K562 (cell line): ENCODE results near the gene NRCAM. TPM values are rescaled to one million over a fixed set of nuclear protein-coding genes. Genes with fewer than 3 reads are reported as not detected.

ENCODE experiments used
- ATAC-seq: fragments of 200-7000 bp; cut with Tn5 transposase; 3 replicates; pipeline ENCODE4 v1.9.1; 2020; ENCODE audit warnings: moderate library complexity
- BruUV-seq: library from RNA; stranded (reverse); fragments of 400-500 nt; replicated peaks from 2 replicates; lab custom pipeline; 2021; lab: Mats Ljungman, UMichigan
- CTCF ChIA-PET: fragments of 300-600 bp; formaldehyde crosslinking; extraction: SDS; loops from one replicate; lab custom pipeline; 2021; ENCODE audit warnings: low intra/inter-chr PET ratio; lab: Yijun Ruan, JAX
- POLR2A ChIA-PET: fragments of 300-600, 350-650 bp; sonication (Branson Sonifier 250); formaldehyde crosslinking; extraction: SDS; loops from one replicate; lab custom pipeline; 2021; ENCODE audit warnings: antibody characterized with exemption, inconsistent platforms; lab: Yijun Ruan, JAX
- DNase-seq, 4 experiments: peaks; one replicate each; pipeline versions ENCODE4 v3.0.0 to v3.0.0-alpha.2; 2011 to 2018; ENCODE audit warnings: low spot score in 3 of 4, mixed read lengths in 3 of 4; ENCODE audit errors: extremely low read depth in 1 of 4
- FAIRE-seq: peaks from 2 replicates; lab custom pipeline; 2011; peaks lifted over from hg19 to GRCh38; lab: Jason Lieb, UNC
- H2AFZ ChIP-seq: 2 replicates; pipeline ENCODE4 v1.6.0; 2011; ENCODE audit warnings: low read depth, low read length, control low read depth, inconsistent platforms
- H3K27ac ChIP-seq: fragments of 200-600 bp; 3 replicates; pipeline ENCODE4 v1.8.0; 2011; ENCODE audit warnings: low read depth, mild to moderate bottlenecking, control low read depth, inconsistent platforms, low read length, moderate library complexity, mixed read lengths; ENCODE audit errors: extremely low read depth
- H3K27me3 ChIP-seq, 2 experiments: fragments of 300-600 bp in 1 of 2; 2 replicates in 1 of 2; 3 replicates in 1 of 2; pipeline versions ENCODE4 v1.6.0 to v1.8.0; 2011; ENCODE audit warnings: inconsistent platforms in 2 of 2, low read length in 2 of 2, mild to moderate bottlenecking in 1 of 2, mixed read lengths in 1 of 2, moderate library complexity in 1 of 2; ENCODE audit not compliant: control insufficient read depth in 2 of 2, insufficient read depth in 2 of 2
- H3K36me3 ChIP-seq: fragments of 300-600 bp; 3 replicates; pipeline ENCODE4 v1.8.0; 2011; ENCODE audit warnings: mild to moderate bottlenecking, low read length, inconsistent platforms; ENCODE audit not compliant: control insufficient read depth, insufficient read depth
- H3K4me1 ChIP-seq, 2 experiments: fragments of 200-600 bp in 1 of 2; replicated peaks in 1 of 2; 2 replicates in 1 of 2; 3 replicates in 1 of 2; pipeline versions ENCODE4 v1.5.1 to v1.8.0; 2011; ENCODE audit warnings: inconsistent platforms in 2 of 2, low read length in 2 of 2, mild to moderate bottlenecking in 1 of 2, mixed read lengths in 1 of 2, moderate library complexity in 1 of 2; ENCODE audit not compliant: control insufficient read depth in 2 of 2, insufficient read depth in 2 of 2
- H3K4me2 ChIP-seq: 2 replicates; pipeline ENCODE4 v1.6.1; 2011; ENCODE audit warnings: low read length, control low read depth, inconsistent platforms, mixed read lengths; ENCODE audit not compliant: insufficient read depth
- H3K4me3 ChIP-seq: fragments of 200-600 bp; sonication (generic), shearing (Covaris generic); 2 replicates; pipeline ENCODE4 v1.5.1; 2016; ENCODE audit warnings: control low read depth, inconsistent platforms
- H3K79me2 ChIP-seq: fragments of 200-600 bp; 3 replicates; pipeline ENCODE4 v1.8.0; 2011; ENCODE audit warnings: low read length, inconsistent platforms; ENCODE audit not compliant: control insufficient read depth, insufficient read depth
- H3K9ac ChIP-seq, 2 experiments: 2 replicates each; pipeline versions ENCODE4 v1.6.0 to v1.6.1; 2011; ENCODE audit warnings: low read depth in 2 of 2, low read length in 2 of 2, control low read depth in 1 of 2, inconsistent platforms in 1 of 2, mild to moderate bottlenecking in 1 of 2, mixed read lengths in 1 of 2; ENCODE audit not compliant: insufficient read depth in 1 of 2
- H3K9me1 ChIP-seq: one replicate; pipeline ENCODE4 v1.6.0; 2011; ENCODE audit warnings: inconsistent platforms, mild to moderate bottlenecking, low read length, moderate library complexity; ENCODE audit not compliant: control insufficient read depth, insufficient read depth
- H3K9me3 ChIP-seq: replicated peaks from 2 replicates; pipeline ENCODE4 v1.5.1; 2011; ENCODE audit warnings: low read depth, low read length, inconsistent platforms; ENCODE audit not compliant: control insufficient read depth, insufficient read depth
- H4K20me1 ChIP-seq: replicated peaks from 2 replicates; pipeline ENCODE4 v1.6.1; 2011; ENCODE audit warnings: low read length, inconsistent platforms, mixed read lengths; ENCODE audit not compliant: control insufficient read depth, insufficient read depth
- BMI1 ChIP-seq: fragments of 150-350 bp; IDR thresholded peaks from 2 replicates; pipeline ENCODE4 v1.6.1; 2014; ENCODE audit warnings: low read length
- CHD1 ChIP-seq: fragments of 200-600 bp; sonication (generic); IDR thresholded peaks from one replicate; pipeline ENCODE4 v1.6.1; 2012; ENCODE audit warnings: mild to moderate bottlenecking, moderate library complexity, low read length, inconsistent platforms
- DMBX1 ChIP-seq: fragments of 250-450 bp; sonication (Bioruptor Pico); IDR thresholded peaks from 2 replicates; pipeline ENCODE4 v1.8.0; 2022; ENCODE audit warnings: inconsistent platforms, mild to moderate bottlenecking, moderate library complexity, borderline replicate concordance
- EGR1 ChIP-seq: fragments of 450-650 bp; conservative IDR thresholded peaks from 2 replicates; pipeline ENCODE4 v1.6.1; 2017; ENCODE audit warnings: mild to moderate bottlenecking
- GTF2B ChIP-seq: IDR thresholded peaks from 2 replicates; pipeline ENCODE4 v1.6.1; 2011; ENCODE audit not compliant: insufficient read length; ENCODE audit errors: extremely low read depth
- HSF4 ChIP-seq: fragments of 250-450 bp; sonication (Bioruptor Pico); IDR thresholded peaks from 2 replicates; pipeline ENCODE4 v2.1.2; 2022; ENCODE audit warnings: mild to moderate bottlenecking, moderate library complexity, borderline replicate concordance
- PCBP1 ChIP-seq: fragments of 200-400 bp; formaldehyde crosslinking; IDR thresholded peaks from 2 replicates; pipeline ENCODE4 v1.6.1; 2018; ENCODE audit warnings: mild to moderate bottlenecking, low read depth, low read length; ENCODE audit not compliant: poor library complexity, severe bottlenecking
- POLR3G ChIP-seq: IDR thresholded peaks from 2 replicates; pipeline ENCODE4 v1.6.1; 2011; ENCODE audit not compliant: insufficient read length, insufficient replicate concordance; ENCODE audit errors: extremely low read depth
- PURB ChIP-seq: sonication (generic); formaldehyde crosslinking; IDR thresholded peaks from 2 replicates; pipeline ENCODE4 v1.9.0; 2021; ENCODE audit warnings: low read depth, mild to moderate bottlenecking, missing genetic modification reagents
- RNF2 ChIP-seq: sonication (generic); IDR thresholded peaks from 2 replicates; pipeline ENCODE4 v1.6.1; 2016
- SMAD2 ChIP-seq: fragments of 150-350 bp; IDR thresholded peaks from 2 replicates; pipeline ENCODE4 v1.6.1; 2014; ENCODE audit warnings: low read depth, mild to moderate bottlenecking, low read length
- SMARCE1 ChIP-seq: fragments of 450-650 bp; IDR thresholded peaks from 2 replicates; pipeline ENCODE4 v1.7.1; 2016; ENCODE audit warnings: mild to moderate bottlenecking
- SP1 ChIP-seq: sonication (generic); formaldehyde crosslinking; IDR thresholded peaks from 2 replicates; pipeline ENCODE4 v1.8.1; 2022; ENCODE audit warnings: mild to moderate bottlenecking, missing genetic modification reagents
- SREBF1 ChIP-seq: fragments of 150-350 bp; IDR thresholded peaks from 2 replicates; pipeline ENCODE4 v1.6.1; 2014; ENCODE audit warnings: antibody characterized with exemption, low read depth, low read length, borderline replicate concordance
- STAG1 ChIP-seq: sonication (generic); formaldehyde crosslinking; IDR thresholded peaks from 2 replicates; pipeline ENCODE4 v1.5.0; 2020; ENCODE audit warnings: missing genetic modification reagents, borderline replicate concordance
- TCF7 ChIP-seq: sonication (generic); IDR thresholded peaks from 2 replicates; pipeline ENCODE4 v1.6.1; 2016; ENCODE audit warnings: antibody characterized with exemption, borderline replicate concordance
- ZFP36 ChIP-seq: fragments of 150-350 bp; IDR thresholded peaks from 2 replicates; pipeline ENCODE4 v1.6.1; 2018; ENCODE audit warnings: low read length, low read depth; ENCODE audit not compliant: partially characterized antibody
- ZNF507 ChIP-seq: conservative IDR thresholded peaks from 2 replicates; pipeline ENCODE4 v1.6.1; 2017; ENCODE audit warnings: missing genetic modification characterization, missing compliant biosample characterization
- ZNF589 ChIP-seq: fragments of 200-800 bp; sonication (Bioruptor generic); IDR thresholded peaks from 2 replicates; pipeline ENCODE4 v1.6.1; 2016; ENCODE audit warnings: low read depth, missing genetic modification characterization, missing compliant biosample characterization
- ZSCAN29 ChIP-seq: fragments of 450-650 bp; IDR thresholded peaks from 2 replicates; pipeline ENCODE4 v1.6.1; 2017
- WGBS: fragments of 100-300 bp; shearing (Covaris generic); methylation state at CpG from one replicate; pipeline ENCODE4 v1.1.6; 2016; ENCODE audit warnings: low coverage, mixed read lengths; ENCODE audit not compliant: insufficient coverage; ENCODE audit errors: missing lambda C conversion rate; 5-methylcytosine and 5-hydroxymethylcytosine counted together
- in situ Hi-C: fragments of 300-500 bp; cut with MboI; formaldehyde crosslinking; loops from 4 replicates; pipeline ENCODE4 v1.15.0; 2018; ENCODE audit warnings: inconsistent platforms, mixed read lengths
- intact Hi-C: fragments of 100-400 bp; cut with micrococcal nuclease; formaldehyde crosslinking; loops from 2 replicates; pipeline ENCODE4 v1.14.2; 2022
- polyA plus RNA-seq, 8 experiments: library from polyadenylated mRNA; depleted of rRNA in 4 of 8; stranded (reverse) in 5 of 8; unstranded in 3 of 8; fragments of >200 nt; fragmentation: Nextera tagmentation in 2 of 8; fragmentation: Illumina TruSeq in 1 of 8; extraction: Ambion mirVana in 2 of 8; extraction: Trizol in 1 of 8; gene quantifications; 2 replicates each; pipeline versions ENCODE4 v1.2.1 to v1.2.3, GENCODE V29; 2011 to 2014; ENCODE audit warnings: inconsistent platforms in 1 of 8, missing spikeins in 1 of 8
- total RNA-seq, 7 experiments: library from RNA; depleted of rRNA in 6 of 7; stranded (reverse); fragments of >200 nt in 6 of 7; fragmentation: Illumina TruSeq in 2 of 7; extraction: Trizol in 2 of 7; gene quantifications; 2 replicates each; pipeline versions ENCODE4 v1.2.1 to v1.2.3, GENCODE V29; 2011 to 2021; ENCODE audit warnings: low replicate concordance in 1 of 7
- TF ChIP-seq, protein P1 (sequence below): sonication (generic); formaldehyde crosslinking; IDR thresholded peaks from 2 replicates; pipeline ENCODE4 v1.8.0; 2022; ENCODE audit warnings: mild to moderate bottlenecking, missing genetic modification reagents
- TF ChIP-seq, protein P2 (sequence below): sonication (generic); formaldehyde crosslinking; IDR thresholded peaks from 2 replicates; pipeline ENCODE4 v1.8.0; 2022; ENCODE audit warnings: missing genetic modification reagents, mild to moderate bottlenecking, moderate library complexity, borderline replicate concordance

NRCAM gene
- total and polyA plus RNA-seq, 9 of the 15 experiments (the other 6 are each of a cell fraction or from before 2014, with no cell fraction given) = 0.03 to 0.54 (median 0.12) TPM; not detected in 1

DNA sequence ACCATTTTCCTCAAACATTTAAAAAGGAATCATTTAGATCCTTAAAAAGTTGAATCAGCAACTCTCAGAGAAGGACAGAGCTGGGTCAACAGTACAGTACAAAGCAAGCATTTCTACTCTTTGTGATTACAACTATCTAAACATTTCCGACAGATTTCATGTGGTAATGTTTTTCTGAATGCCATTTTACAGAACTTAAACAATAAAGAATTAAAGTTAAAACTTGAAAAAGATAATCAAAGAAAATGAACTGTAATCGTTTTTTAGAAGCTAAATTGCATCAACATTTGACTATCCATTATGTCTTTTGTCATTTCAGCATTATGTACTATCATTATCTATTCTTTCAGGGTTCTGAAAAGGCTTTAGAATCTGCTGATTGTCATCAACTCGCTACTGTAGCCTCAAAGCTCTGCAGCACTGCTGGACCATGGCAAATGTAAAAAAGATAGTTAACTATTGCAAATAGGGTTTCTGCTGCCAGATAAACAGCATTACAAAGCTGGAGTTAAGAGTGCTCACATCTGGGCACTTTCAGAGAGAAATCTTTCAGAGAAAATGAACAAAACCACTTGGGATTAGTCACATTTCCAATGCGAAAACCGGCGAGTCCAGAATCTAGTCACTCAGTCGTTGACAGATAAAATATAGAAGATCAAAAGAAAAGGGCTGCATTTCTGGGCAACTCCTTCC is 165.6 kb downstream of the NRCAM start:
- no peak for ATAC-seq
- H2AFZ ChIP-seq = no peak overlapping the region
- H3K9ac ChIP-seq = no peak overlapping the region
- no peaks in the 10 kb centered on the region for H3K79me2 ChIP-seq
- H3K27ac ChIP-seq = no peak overlapping the region
- H3K4me1 ChIP-seq = no peaks in the 10 kb centered on the region
- in situ Hi-C loops = no loop called here
- H3K27me3 ChIP-seq = peaks cover 3% of the 10 kb centered on the region in 2 experiments; a peak in 2 of 5 replicates
- WGBS = 2% methylated on average over 7 of the region's 7 CpGs
- no peak overlapping the region for H3K4me2 ChIP-seq
- no peaks in the 10 kb centered on the region for H4K20me1 ChIP-seq
- no peaks in the 10 kb centered on the region for H3K9me1 ChIP-seq
- ChIA-PET CTCF (no interaction called here), POLR2A (interaction anchor here (0.6 to 1.0 kb wide), 2 partner anchors 11 to 112 kb away, joined by 3 read pairs; no protein-coding TSS in a partner anchor)
- H3K9me3 ChIP-seq = no peaks in the 10 kb centered on the region
- H3K36me3 ChIP-seq = no peaks in the 10 kb centered on the region
- DNase-seq = no peak
- intact Hi-C loops = no loop called here
- FAIRE-seq = no peak
- H3K4me3 ChIP-seq = no peak overlapping the region
- no TSS peak for BruUV-seq
- TF ChIP-seq SMARCE1 (no peak), BMI1 (peak; percentile 14; the same call in 1 of the 2 replicates), POLR3G (no peak), DMBX1 (CRISPR knock-in tag) (no peak), ZFP36 (peak; percentile 12), SP1 (CRISPR knock-in tag) (no peak), PCBP1 (no peak), PURB (no peak), RNF2 (0 out of 2 replicates have a peak, but pooled peaks have one; percentile 44), ZSCAN29 (no peak), SMAD2 (no peak), EGR1 (no peak), SREBF1 (no peak), ZNF507 (tag) (no peak), STAG1 (CRISPR knock-in tag) (no peak), GTF2B (no peak), TCF7 (no peak), CHD1 (no peak), ZNF589 (CRISPR knock-in tag) (no peak), HSF4 (no peak)
- TF ChIP-seq, protein P1, sequence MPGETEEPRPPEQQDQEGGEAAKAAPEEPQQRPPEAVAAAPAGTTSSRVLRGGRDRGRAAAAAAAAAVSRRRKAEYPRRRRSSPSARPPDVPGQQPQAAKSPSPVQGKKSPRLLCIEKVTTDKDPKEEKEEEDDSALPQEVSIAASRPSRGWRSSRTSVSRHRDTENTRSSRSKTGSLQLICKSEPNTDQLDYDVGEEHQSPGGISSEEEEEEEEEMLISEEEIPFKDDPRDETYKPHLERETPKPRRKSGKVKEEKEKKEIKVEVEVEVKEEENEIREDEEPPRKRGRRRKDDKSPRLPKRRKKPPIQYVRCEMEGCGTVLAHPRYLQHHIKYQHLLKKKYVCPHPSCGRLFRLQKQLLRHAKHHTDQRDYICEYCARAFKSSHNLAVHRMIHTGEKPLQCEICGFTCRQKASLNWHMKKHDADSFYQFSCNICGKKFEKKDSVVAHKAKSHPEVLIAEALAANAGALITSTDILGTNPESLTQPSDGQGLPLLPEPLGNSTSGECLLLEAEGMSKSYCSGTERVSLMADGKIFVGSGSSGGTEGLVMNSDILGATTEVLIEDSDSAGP (CRISPR knock-in tag) = no peak
- TF ChIP-seq, protein P2, sequence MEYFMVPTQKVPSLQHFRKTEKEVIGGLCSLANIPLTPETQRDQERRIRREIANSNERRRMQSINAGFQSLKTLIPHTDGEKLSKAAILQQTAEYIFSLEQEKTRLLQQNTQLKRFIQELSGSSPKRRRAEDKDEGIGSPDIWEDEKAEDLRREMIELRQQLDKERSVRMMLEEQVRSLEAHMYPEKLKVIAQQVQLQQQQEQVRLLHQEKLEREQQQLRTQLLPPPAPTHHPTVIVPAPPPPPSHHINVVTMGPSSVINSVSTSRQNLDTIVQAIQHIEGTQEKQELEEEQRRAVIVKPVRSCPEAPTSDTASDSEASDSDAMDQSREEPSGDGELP (CRISPR knock-in tag) = no peak
